Measurements from ENCODE around the gene MITD1.
A peak's percentile ranks its signal among the peaks of the same experiment; 100 is the strongest.
"Not testable (repeated sequence)": the region's sequence is repeated elsewhere in the genome, so short reads cannot be mapped to it uniquely, and the experiment has no call there.

The MITD1 gene

GRCh38 chr2:99180755-99181623 is at the start of gene MITD1, which contains the start of gene MRPL30:
Gene MITD1, minus strand, starts transcription at chr2:99181058. Its CDS starts 77 bp downstream, at chr2:99180981.
Gene MRPL30, plus strand, starts transcription at chr2:99181184. Its CDS starts 5,020 bp downstream, at chr2:99186204.
- Histone ChIP-seq H3K27me3 (ENCODE audit: insufficient read depth, low read length) (no peaks in the 10 kb centered on the region), H3K4me3 (ENCODE audit: low read depth, low read length) (peak within 1 kb of the TSS; percentile 97), H2AFZ (ENCODE audit: low read length, unreplicated experiment) (peak within 1 kb of the TSS; percentile 96), H3K36me3 (ENCODE audit: insufficient read depth, low read length) (no peaks in the 10 kb centered on the region), H3K79me2 (ENCODE audit: control insufficient read depth, insufficient read depth, low read length, unreplicated experiment) (peaks cover 78% of the 10 kb centered on the region), H3K4me1 (ENCODE audit: control insufficient read depth, insufficient read depth, low read length, unreplicated experiment) (peaks cover 17% of the 10 kb centered on the region), H3K27ac (ENCODE audit: low read depth, low read length) (peak within 1 kb of the TSS; percentile 62)

GRCh38 chr2:99217929-99218501 is 37.2 kb upstream of the MITD1 start:
- H3K36me3 ChIP-seq (ENCODE audit: insufficient read depth, low read length): no peaks in the 10 kb centered on the region
- H2AFZ ChIP-seq (ENCODE audit: low read length, unreplicated experiment): no peak overlapping the region

GRCh38 chr2:99216096-99216495 is 35.2 kb upstream of the MITD1 start:
- Histone ChIP-seq H3K4me3 (ENCODE audit: low read depth, low read length) (no peak overlapping the region), H2AFZ (ENCODE audit: low read length, unreplicated experiment) (no peak overlapping the region), H3K36me3 (ENCODE audit: insufficient read depth, low read length) (no peaks in the 10 kb centered on the region), H3K27ac (ENCODE audit: low read depth, low read length) (no peak overlapping the region), H3K79me2 (ENCODE audit: control insufficient read depth, insufficient read depth, low read length, unreplicated experiment) (no peaks in the 10 kb centered on the region), H3K4me1 (ENCODE audit: control insufficient read depth, insufficient read depth, low read length, unreplicated experiment) (no peaks in the 10 kb centered on the region), H3K27me3 (ENCODE audit: insufficient read depth, low read length) (no peaks in the 10 kb centered on the region)

More at GRCh38 chr2:99217929-99218501, 37.2 kb upstream of the MITD1 start:
- H3K27me3 ChIP-seq (ENCODE audit: insufficient read depth, low read length): no peaks in the 10 kb centered on the region
- no peaks in the 10 kb centered on the region for H3K79me2 ChIP-seq (ENCODE audit: control insufficient read depth, insufficient read depth, low read length, unreplicated experiment)
- no peak overlapping the region for H3K4me3 ChIP-seq (ENCODE audit: low read depth, low read length)
- H3K27ac ChIP-seq (ENCODE audit: low read depth, low read length): no peak overlapping the region
- H3K4me1 ChIP-seq (ENCODE audit: control insufficient read depth, insufficient read depth, low read length, unreplicated experiment): no peaks in the 10 kb centered on the region

- H3K27ac ChIP-seq (ENCODE audit: low read depth, low read length): no peak overlapping the region
- no peaks in the 10 kb centered on the region for H3K79me2 ChIP-seq (ENCODE audit: control insufficient read depth, insufficient read depth, low read length, unreplicated experiment)
- peaks cover 9% of the 10 kb centered on the region; the same call in 1 of the 2 replicates for H3K36me3 ChIP-seq (ENCODE audit: insufficient read depth, low read length)
- no peak overlapping the region for H3K4me3 ChIP-seq (ENCODE audit: low read depth, low read length)
- no peak overlapping the region for H2AFZ ChIP-seq (ENCODE audit: low read length, unreplicated experiment)
- no peaks in the 10 kb centered on the region for H3K4me1 ChIP-seq (ENCODE audit: control insufficient read depth, insufficient read depth, low read length, unreplicated experiment)
- no peaks in the 10 kb centered on the region for H3K27me3 ChIP-seq (ENCODE audit: insufficient read depth, low read length)
Measured at GRCh38 chr2:99205491-99205890, 24.6 kb upstream of the MITD1 start.

- no peak overlapping the region for H2AFZ ChIP-seq (ENCODE audit: low read length, unreplicated experiment)
Measured at GRCh38 chr2:99201959-99202678, 21.3 kb upstream of the MITD1 start.

GRCh38 chr2:99200076-99200800 is 19.4 kb upstream of the MITD1 start:
- Histone ChIP-seq H3K4me1 (ENCODE audit: control insufficient read depth, insufficient read depth, low read length, unreplicated experiment) (no peaks in the 10 kb centered on the region), H3K4me3 (ENCODE audit: low read depth, low read length) (no peak overlapping the region), H2AFZ (ENCODE audit: low read length, unreplicated experiment) (no peak overlapping the region), H3K27me3 (ENCODE audit: insufficient read depth, low read length) (no peaks in the 10 kb centered on the region), H3K27ac (ENCODE audit: low read depth, low read length) (no peak overlapping the region), H3K36me3 (ENCODE audit: insufficient read depth, low read length) (0 out of 2 replicates have a peak, but pooled peaks cover 10% of the 10 kb centered on the region), H3K79me2 (ENCODE audit: control insufficient read depth, insufficient read depth, low read length, unreplicated experiment) (no peaks in the 10 kb centered on the region)

More at GRCh38 chr2:99201959-99202678, 21.3 kb upstream of the MITD1 start:
- Histone ChIP-seq H3K27me3 (ENCODE audit: insufficient read depth, low read length) (no peaks in the 10 kb centered on the region), H3K4me3 (ENCODE audit: low read depth, low read length) (no peak overlapping the region), H3K4me1 (ENCODE audit: control insufficient read depth, insufficient read depth, low read length, unreplicated experiment) (no peaks in the 10 kb centered on the region), H3K79me2 (ENCODE audit: control insufficient read depth, insufficient read depth, low read length, unreplicated experiment) (no peaks in the 10 kb centered on the region), H3K36me3 (ENCODE audit: insufficient read depth, low read length) (0 out of 2 replicates have a peak, but pooled peaks cover 6% of the 10 kb centered on the region), H3K27ac (ENCODE audit: low read depth, low read length) (no peak overlapping the region)

- H3K27me3 ChIP-seq (ENCODE audit: insufficient read depth, low read length): no peaks in the 10 kb centered on the region
- H3K36me3 ChIP-seq (ENCODE audit: insufficient read depth, low read length): peaks cover 20% of the 10 kb centered on the region; the same call in 1 of the 2 replicates
- H3K4me1 ChIP-seq (ENCODE audit: control insufficient read depth, insufficient read depth, low read length, unreplicated experiment): no peaks in the 10 kb centered on the region
Measured at GRCh38 chr2:99198103-99198841, 17.4 kb upstream of the MITD1 start.

GRCh38 chr2:99192364-99192763 is 11.5 kb upstream of the MITD1 start:
- peaks cover 24% of the 10 kb centered on the region; the same call in 1 of the 2 replicates for H3K36me3 ChIP-seq (ENCODE audit: insufficient read depth, low read length)

More at GRCh38 chr2:99198103-99198841, 17.4 kb upstream of the MITD1 start:
- Histone ChIP-seq H2AFZ (ENCODE audit: low read length, unreplicated experiment) (no peak overlapping the region), H3K4me3 (ENCODE audit: low read depth, low read length) (no peak overlapping the region), H3K27ac (ENCODE audit: low read depth, low read length) (no peak overlapping the region), H3K79me2 (ENCODE audit: control insufficient read depth, insufficient read depth, low read length, unreplicated experiment) (no peaks in the 10 kb centered on the region)

GRCh38 chr2:99190548-99190947 is 9.7 kb upstream of the MITD1 start:
- H3K4me1 ChIP-seq (ENCODE audit: control insufficient read depth, insufficient read depth, low read length, unreplicated experiment): no peaks in the 10 kb centered on the region
- H2AFZ ChIP-seq (ENCODE audit: low read length, unreplicated experiment): no peak overlapping the region
- H3K27ac ChIP-seq (ENCODE audit: low read depth, low read length): no peak overlapping the region
- no peak overlapping the region for H3K4me3 ChIP-seq (ENCODE audit: low read depth, low read length)
- no peaks in the 10 kb centered on the region for H3K27me3 ChIP-seq (ENCODE audit: insufficient read depth, low read length)
- H3K36me3 ChIP-seq (ENCODE audit: insufficient read depth, low read length): peaks cover 22% of the 10 kb centered on the region
- peaks cover 27% of the 10 kb centered on the region for H3K79me2 ChIP-seq (ENCODE audit: control insufficient read depth, insufficient read depth, low read length, unreplicated experiment)

More at GRCh38 chr2:99192364-99192763, 11.5 kb upstream of the MITD1 start:
- not testable (repeated sequence) for H3K4me1 ChIP-seq (ENCODE audit: control insufficient read depth, insufficient read depth, low read length, unreplicated experiment); H2AFZ ChIP-seq (ENCODE audit: low read length, unreplicated experiment); H3K4me3 ChIP-seq (ENCODE audit: low read depth, low read length); H3K27me3 ChIP-seq (ENCODE audit: insufficient read depth, low read length); H3K27ac ChIP-seq (ENCODE audit: low read depth, low read length)
- H3K79me2 ChIP-seq (ENCODE audit: control insufficient read depth, insufficient read depth, low read length, unreplicated experiment): peaks cover 15% of the 10 kb centered on the region

Data from ACC112 (cell line).